ENCODE data around the gene LRRC56. TPM values are rescaled to one million over a fixed set of nuclear protein-coding genes. Genes with fewer than 3 reads are reported as not detected.

Gene LRRC56
- total RNA-seq, 1 experiment from 2014 or later = 3.4 TPM

GRCh38 chr11:563812-564578 lies 26.7 kb downstream of the LRRC56 start:
- ChIA-PET CTCF (interaction anchor here (1.3 to 5.8 kb wide), 2 partner anchors 10 to 115 kb away, joined by 4 to 32 read pairs; no protein-coding TSS in a partner anchor), POLR2A (no interaction called here)
- H3K27me3 Mint-ChIP-seq (ENCODE audit: low read depth) = peaks cover 7% of the 10 kb centered on the region
- no peak for ATAC-seq
- H3K4me3 Mint-ChIP-seq = no peak overlapping the region
- H3K4me1 Mint-ChIP-seq = peaks cover 34% of the 10 kb centered on the region
- DNase-seq (ENCODE audit: low spot score) = no peak
- no peaks in the 10 kb centered on the region for H3K9me3 Mint-ChIP-seq
- TF ChIP-seq ZNF423 (CRISPR knock-in tag; IDR thresholded peaks at IDR 0.05) = 0 out of 2 replicates have a peak, but pooled peaks have one; percentile 6
- TF ChIP-seq RELA (CRISPR knock-in tag; IDR thresholded peaks at IDR 0.05; ENCODE audit: borderline replicate concordance) = no peak
- 0 out of 2 replicates have a peak, but pooled peaks cover 3% of the 10 kb centered on the region for H3K36me3 Mint-ChIP-seq
- H3K27ac Mint-ChIP-seq = peak overlapping the region; percentile 71; the same call in 1 of the 2 replicates

GRCh38 chr11:565921-566509 lies 28.7 kb downstream of the LRRC56 start:
- Mint-ChIP-seq H3K4me1 (peaks cover 31% of the 10 kb centered on the region), H3K9me3 (no peaks in the 10 kb centered on the region), H3K36me3 (0 out of 2 replicates have a peak, but pooled peaks cover 3% of the 10 kb centered on the region), H3K27ac (peak overlapping the region; percentile 72), H3K27me3 (ENCODE audit: low read depth) (peaks cover 4% of the 10 kb centered on the region; the same call in 1 of the 2 replicates), H3K4me3 (peak overlapping the region; percentile 80; the same call in 1 of the 2 replicates)
- ChIA-PET CTCF (interaction anchor here (0.6 to 5.8 kb wide), 6 partner anchors 9 to 163 kb away, joined by 3 to 32 read pairs (median 6); partner anchors contain the start of gene PHRF1), POLR2A (interaction anchor here (0.6 to 1.2 kb wide), 3 partner anchors 9 to 50 kb away, joined by 3 to 8 read pairs (median 3); partner anchors contain the start of gene IRF7)
- no peak for TF ChIP-seq FOXJ3 (CRISPR knock-in tag; IDR thresholded peaks at IDR 0.05; ENCODE audit: borderline replicate concordance)
- no peak for TF ChIP-seq ZNF232 (CRISPR knock-in tag; IDR thresholded peaks at IDR 0.05)
- TF ChIP-seq, protein P1, sequence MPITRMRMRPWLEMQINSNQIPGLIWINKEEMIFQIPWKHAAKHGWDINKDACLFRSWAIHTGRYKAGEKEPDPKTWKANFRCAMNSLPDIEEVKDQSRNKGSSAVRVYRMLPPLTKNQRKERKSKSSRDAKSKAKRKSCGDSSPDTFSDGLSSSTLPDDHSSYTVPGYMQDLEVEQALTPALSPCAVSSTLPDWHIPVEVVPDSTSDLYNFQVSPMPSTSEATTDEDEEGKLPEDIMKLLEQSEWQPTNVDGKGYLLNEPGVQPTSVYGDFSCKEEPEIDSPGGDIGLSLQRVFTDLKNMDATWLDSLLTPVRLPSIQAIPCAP (CRISPR knock-in tag; IDR thresholded peaks at IDR 0.05) = no peak
- no peak for TF ChIP-seq ATF2 (CRISPR knock-in tag; IDR thresholded peaks at IDR 0.05; ENCODE audit: borderline replicate concordance, low read depth)
- no peak for TF ChIP-seq JAZF1 (CRISPR knock-in tag; IDR thresholded peaks at IDR 0.05)
- TF ChIP-seq RORB (CRISPR knock-in tag; IDR thresholded peaks at IDR 0.05) = no peak
- DNase-seq (ENCODE audit: low spot score) (no peak), ATAC-seq (no peak)

- Mint-ChIP-seq H3K9me3 (no peaks in the 10 kb centered on the region), H3K36me3 (0 out of 2 replicates have a peak, but pooled peaks cover 3% of the 10 kb centered on the region), H3K4me3 (peak overlapping the region; percentile 80), H3K4me1 (peaks cover 36% of the 10 kb centered on the region), H3K27ac (no peak overlapping the region), H3K27me3 (ENCODE audit: low read depth) (peaks cover 4% of the 10 kb centered on the region; the same call in 1 of the 2 replicates)
- POLR2A ChIA-PET = interaction anchor here (1.1 kb wide), 1 partner anchor 10 kb away, joined by 3 read pairs; no protein-coding TSS in a partner anchor
- no peak for TF ChIP-seq NR3C1 (CRISPR knock-in tag; conservative IDR thresholded peaks at IDR 0.05; ENCODE audit: low read depth)
- TF ChIP-seq, protein P2, sequence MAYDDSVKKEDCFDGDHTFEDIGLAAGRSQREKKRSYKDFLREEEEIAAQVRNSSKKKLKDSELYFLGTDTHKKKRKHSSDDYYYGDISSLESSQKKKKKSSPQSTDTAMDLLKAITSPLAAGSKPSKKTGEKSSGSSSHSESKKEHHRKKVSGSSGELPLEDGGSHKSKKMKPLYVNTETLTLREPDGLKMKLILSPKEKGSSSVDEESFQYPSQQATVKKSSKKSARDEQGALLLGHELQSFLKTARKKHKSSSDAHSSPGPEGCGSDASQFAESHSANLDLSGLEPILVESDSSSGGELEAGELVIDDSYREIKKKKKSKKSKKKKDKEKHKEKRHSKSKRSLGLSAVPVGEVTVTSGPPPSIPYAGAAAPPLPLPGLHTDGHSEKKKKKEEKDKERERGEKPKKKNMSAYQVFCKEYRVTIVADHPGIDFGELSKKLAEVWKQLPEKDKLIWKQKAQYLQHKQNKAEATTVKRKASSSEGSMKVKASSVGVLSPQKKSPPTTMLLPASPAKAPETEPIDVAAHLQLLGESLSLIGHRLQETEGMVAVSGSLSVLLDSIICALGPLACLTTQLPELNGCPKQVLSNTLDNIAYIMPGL (CRISPR knock-in tag; IDR thresholded peaks at IDR 0.05) = no peak
- no peak for TF ChIP-seq CDX4 (CRISPR knock-in tag; IDR thresholded peaks at IDR 0.05; ENCODE audit: borderline replicate concordance)
- TF ChIP-seq ETV6 (CRISPR knock-in tag; IDR thresholded peaks at IDR 0.05) = no peak
- TF ChIP-seq ESRRA (CRISPR knock-in tag; IDR thresholded peaks at IDR 0.05; ENCODE audit: borderline replicate concordance) = no peak
- peak; percentile 11 for DNase-seq (ENCODE audit: low spot score)
- ATAC-seq = no peak
- CTCF ChIA-PET = interaction anchor here (2.0 to 5.8 kb wide), 3 partner anchors 8 to 13 kb away, joined by 8 to 32 read pairs (median 16); partner anchors contain the start of gene PHRF1
Measured at GRCh38 chr11:567011-567628, 29.8 kb downstream of the LRRC56 start.
